CD4-positive, alpha-beta T cell treated with Interleukin-1 beta for 1 hour (primary cell): Measurements from ENCODE around the gene YPEL2.
"Not testable (repeated sequence)": the region's sequence is repeated elsewhere in the genome, so short reads cannot be mapped to it uniquely, and the experiment has no call there.

Experiments
- DNase-seq, 2 donors: peaks; one replicate each; pipeline ENCODE4 v3.0.0-alpha.2; 2020 to 2022

YPEL2 gene

DNA sequence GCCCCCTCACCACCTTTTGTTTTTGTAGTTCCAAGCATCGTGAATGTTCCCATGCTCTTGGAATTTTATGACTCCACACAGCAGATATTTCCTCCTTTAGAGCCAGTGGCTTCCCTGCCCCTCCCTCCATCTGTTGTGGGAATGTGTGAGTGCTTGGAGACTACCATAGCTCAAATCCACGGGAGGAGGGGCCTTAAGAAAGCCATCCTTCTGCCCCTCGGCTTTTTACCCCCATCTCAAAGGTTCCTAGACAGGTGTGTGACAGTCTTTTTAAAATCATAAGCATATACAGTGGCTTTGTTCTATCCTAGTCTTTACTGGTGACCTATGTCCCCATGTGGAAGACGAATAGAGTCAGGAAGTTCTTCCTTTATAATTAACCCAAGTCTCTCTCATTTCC lies 47.2 kb downstream of the YPEL2 start:
- DNase-seq = no peak

DNA sequence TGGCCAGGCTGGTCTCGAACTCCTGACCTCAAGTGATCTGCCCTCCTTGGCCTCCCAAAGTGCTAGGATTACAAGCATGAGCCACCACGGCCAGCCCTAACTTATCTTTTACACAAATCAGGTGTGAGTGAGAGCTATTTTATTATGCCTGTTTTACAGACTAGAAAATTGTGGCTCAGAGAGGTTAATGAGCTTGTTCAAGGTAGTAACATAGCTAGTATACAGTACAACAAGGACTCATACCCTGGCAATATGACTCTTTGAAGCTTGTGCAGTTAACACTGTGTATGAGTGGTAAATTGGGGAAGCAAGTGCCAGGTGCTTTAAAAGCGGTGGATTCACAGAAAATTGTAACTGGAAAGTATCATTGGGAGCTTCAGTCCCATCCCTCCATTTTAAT lies 49.0 kb downstream of the YPEL2 start:
- DNase-seq = no peak

GRCh38 chr17:59381716-59382570 lies 50.5 kb downstream of the YPEL2 start:
- DNase-seq = no peak

DNA sequence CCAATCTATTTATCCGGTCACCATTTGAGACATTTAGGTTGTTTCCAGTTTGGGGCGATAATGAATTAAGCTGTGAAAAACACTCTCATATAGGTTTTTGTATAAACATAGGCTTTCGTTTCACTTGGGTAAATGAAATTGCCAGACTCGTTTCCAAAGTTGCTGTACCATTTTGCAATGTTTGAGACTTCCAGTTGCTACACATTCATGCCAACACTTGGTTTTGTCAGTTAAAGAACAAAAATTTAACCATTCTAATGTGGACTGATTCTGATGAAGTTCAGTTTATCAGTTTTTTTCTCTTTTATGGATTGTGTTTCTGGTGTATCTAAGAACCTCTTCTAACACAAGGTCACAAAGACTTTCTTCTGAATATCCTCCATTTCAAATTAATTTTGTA lies 52.4 kb downstream of the YPEL2 start:
- no peak for DNase-seq

- DNase-seq = no peak
These were observed 56.1 kb downstream of the YPEL2 start for GRCh38 chr17:59387351-59388068.

- no peak for DNase-seq
These were observed 56.7 kb downstream of the YPEL2 start for GRCh38 chr17:59388069-59388556.

DNA sequence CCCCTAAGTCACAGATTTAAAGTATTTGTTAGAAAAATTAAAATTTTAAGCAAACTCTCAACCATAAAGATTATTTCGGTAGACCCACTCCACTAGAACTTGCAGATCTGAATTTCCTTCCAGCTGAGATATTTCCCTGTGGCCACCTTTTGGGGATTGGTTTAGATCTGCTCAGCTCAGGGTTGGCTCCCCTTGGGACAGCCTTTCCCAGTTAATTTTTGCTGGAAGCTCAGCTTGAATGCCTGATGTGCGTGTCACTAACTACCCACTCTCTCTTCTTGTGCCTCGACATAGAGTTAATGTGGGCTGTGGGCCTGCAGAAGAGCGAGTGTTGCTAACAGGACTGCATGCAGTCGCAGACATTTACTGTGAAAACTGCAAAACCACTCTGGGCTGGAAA lies 57.6 kb downstream of the YPEL2 start:
- DNase-seq = no peak

DNA sequence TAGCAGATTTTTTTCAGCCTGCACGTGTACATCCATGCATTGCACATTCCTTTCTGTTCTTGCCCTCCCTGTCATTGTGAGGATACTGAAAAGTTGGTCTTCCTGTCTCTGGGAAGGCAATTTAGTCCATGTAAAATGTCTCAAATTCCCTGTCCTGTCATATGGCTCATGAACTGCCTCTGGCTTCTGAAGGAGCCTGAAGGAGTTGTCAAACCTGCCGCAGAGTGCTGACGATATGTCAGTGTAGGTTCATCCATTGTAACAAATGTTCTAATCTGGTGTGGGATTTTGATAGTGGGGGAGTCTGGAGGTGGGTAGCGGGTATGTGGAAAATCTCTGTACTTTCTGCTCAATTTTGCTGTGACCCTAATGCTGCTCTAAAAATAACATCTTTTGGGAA lies 59.6 kb downstream of the YPEL2 start:
- DNase-seq = no peak

- no peak for DNase-seq
These were observed 61.7 kb downstream of the YPEL2 start for GRCh38 chr17:59392973-59393679.

DNA sequence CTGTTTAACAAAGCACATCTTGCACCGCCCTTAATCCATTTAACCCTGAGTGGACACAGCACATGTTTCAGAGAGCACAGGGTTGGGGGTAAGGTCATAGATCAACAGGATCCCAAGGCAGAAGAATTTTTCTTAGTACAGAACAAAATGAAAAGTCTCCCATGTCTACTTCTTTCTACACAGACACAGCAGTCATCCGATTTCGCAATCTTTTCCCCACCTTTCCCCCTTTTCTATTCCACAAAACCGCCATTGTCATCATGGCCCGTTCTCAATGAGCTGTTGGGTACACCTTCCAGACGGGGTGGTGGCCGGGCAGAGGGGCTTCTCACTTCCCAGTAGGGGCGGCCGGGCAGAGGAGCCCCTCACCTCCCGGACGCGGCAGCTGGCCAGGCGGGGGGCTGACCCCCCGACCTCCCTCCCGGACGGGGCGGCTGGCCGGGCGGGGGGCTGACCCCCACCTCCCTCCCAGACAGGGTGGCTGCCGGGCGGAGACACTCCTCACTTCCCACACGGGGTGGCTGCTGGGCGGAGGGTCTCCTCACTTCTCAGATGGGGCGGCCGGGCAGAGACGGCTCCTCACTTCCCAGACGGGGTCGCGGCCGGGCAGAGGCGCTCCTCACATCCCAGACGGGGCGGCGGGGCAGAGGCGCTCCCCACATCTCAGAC lies 62.4 kb downstream of the YPEL2 start:
- DNase-seq = not testable (repeated sequence)

GRCh38 chr17:59396134-59396826 lies 64.8 kb downstream of the YPEL2 start:
- no peak for DNase-seq

DNA sequence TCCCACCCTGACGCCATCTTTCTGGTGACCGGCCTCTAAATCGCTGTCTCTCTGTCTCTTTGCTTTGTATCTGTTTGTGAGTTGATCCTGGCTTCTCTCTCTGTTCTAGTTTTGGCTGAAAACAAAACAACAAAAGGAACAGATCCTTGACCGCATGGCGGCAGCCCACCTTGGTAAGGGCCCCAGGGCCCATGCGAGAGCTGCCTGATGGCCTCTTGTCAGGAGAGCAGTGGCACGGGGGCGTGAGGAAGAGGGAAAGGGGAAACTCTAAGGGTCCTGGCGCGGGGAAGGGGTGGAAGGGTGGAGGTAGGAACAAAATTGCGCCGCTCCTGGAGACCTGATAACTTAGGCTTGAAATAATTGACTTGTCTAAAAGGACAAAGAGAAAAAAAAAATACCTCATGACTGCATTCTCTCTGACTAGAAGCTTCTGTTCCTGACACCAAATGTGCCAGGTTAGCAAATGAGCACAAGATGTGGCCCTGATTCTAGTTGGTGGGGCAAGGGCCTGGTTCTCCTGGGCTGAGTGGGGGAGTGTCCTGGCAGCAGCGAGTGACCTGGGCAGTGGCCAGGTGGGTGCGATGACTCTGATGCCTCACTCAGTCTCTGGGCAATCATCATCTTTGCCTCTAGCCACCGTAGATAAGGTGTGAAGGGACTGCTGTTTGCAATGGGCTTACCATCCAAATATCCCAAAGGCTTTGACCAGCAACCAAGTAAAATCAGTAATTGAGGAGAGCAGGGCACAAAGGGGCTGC lies 66.0 kb downstream of the YPEL2 start:
- DNase-seq = no peak

DNA sequence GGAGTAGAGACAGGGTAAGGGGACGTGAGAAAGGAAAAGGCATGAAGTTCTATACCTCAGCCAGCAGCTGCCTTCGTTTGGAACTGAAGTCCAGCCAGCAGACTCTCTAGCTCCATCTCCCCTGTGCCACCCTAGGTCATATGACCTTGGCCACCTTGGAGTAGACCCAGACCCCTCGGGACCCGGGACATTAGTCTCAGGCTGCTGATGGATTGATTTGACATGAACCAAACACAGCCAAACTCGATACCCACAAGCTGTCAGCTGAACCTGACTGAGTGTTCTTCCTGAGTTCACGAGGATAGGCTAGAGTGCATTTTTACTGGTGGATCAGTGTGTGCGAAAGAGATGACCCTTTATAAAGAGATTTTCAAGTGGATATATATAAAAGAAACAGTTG lies 68.5 kb downstream of the YPEL2 start:
- DNase-seq = no peak

- no peak for DNase-seq
These were observed 69.4 kb downstream of the YPEL2 start for GRCh38 chr17:59400858-59401257.

DNA sequence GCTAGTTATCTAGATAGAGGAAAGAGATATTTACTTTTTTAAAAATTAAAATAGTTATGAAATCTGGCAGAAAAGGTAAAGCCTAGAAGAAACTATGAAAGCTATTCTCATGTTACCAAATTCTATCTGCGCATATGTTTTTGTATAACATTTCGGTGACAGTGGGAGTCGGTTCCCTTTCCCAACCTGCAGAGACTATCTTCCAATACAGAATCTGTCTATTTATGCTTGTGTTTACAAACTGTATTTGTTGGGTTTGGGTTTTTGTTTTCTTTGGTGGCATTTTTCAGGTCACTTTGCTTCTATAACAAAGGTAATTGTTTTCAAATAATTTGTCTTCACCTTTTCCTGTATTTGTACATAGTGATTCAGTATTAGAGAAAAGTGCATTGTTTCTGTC lies 69.8 kb downstream of the YPEL2 start:
- DNase-seq = no peak

DNA sequence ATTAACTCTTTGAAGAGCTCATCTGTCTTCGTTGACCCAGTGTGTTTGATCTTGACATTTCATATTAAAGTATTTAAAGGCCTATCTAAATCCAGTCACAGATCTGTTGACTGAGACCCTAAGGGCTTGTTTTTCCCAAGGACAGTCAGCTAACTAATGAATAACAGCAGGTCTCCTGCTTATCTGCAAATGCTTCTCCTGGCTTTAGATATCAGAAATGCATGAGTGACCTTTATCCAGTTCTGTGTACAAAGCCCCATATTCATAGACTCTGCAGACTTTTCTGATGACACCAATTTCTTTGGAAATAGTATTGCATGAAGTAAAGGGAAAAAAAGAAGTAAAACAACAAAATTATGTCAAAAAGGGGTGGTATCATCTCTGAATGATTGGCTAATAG lies 70.3 kb downstream of the YPEL2 start:
- no peak for DNase-seq

GRCh38 chr17:59402760-59403159 lies 71.3 kb downstream of the YPEL2 start:
- DNase-seq = no peak

DNA sequence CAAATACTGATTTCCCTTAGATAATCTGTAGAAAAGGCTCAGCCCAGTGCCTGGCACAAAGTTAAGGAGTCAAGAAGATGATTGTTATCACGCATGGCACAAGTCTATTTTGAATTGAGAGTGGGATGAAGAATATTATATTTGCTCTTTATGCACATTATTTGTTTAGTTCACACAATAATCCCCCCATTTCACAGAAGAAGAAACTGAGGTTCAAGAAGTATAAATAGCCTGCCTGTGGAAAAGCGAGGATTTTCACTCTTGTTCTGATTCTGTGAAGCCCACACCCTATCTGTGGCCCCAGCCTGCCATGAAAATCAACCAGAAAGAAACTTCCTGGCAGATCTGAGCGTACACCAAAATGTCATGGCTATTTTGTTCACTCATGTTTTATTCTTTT lies 73.0 kb downstream of the YPEL2 start:
- DNase-seq = no peak

- DNase-seq = no peak
These were observed 74.7 kb downstream of the YPEL2 start for GRCh38 chr17:59405944-59406705.

- no peak for DNase-seq
These were observed 75.4 kb downstream of the YPEL2 start for GRCh38 chr17:59406808-59407381.
